ENCODE results near the gene KDSR.

The KDSR gene

GRCh38 chr18:63306819-63307550, 60.0 kb downstream of the KDSR start:
- DNase-seq (ENCODE audit: low read depth in 2 of 2) = no peak

- no peak for DNase-seq (ENCODE audit: low read depth in 2 of 2)
Observed at GRCh38 chr18:63306249-63306648, 60.8 kb downstream of the KDSR start.

GRCh38 chr18:63303547-63303946, 63.5 kb downstream of the KDSR start:
- DNase-seq (ENCODE audit: low read depth in 2 of 2) = no peak

- no peak for DNase-seq (ENCODE audit: low read depth in 2 of 2)
Observed at GRCh38 chr18:63302636-63303405, 64.2 kb downstream of the KDSR start.

GRCh38 chr18:63302220-63302619, 64.8 kb downstream of the KDSR start:
- DNase-seq (ENCODE audit: low read depth in 2 of 2) = no peak

GRCh38 chr18:63301434-63301833, 65.6 kb downstream of the KDSR start:
- DNase-seq (ENCODE audit: low read depth in 2 of 2) = no peak

GRCh38 chr18:63299837-63300745, 66.9 kb downstream of the KDSR start:
- DNase-seq (ENCODE audit: low read depth in 2 of 2) = no peak

GRCh38 chr18:63298400-63299365, 68.3 kb downstream of the KDSR start:
- DNase-seq (ENCODE audit: low read depth in 2 of 2) = no peak

- no peak for DNase-seq (ENCODE audit: low read depth in 2 of 2)
Observed at GRCh38 chr18:63297687-63298399, 69.2 kb downstream of the KDSR start.

GRCh38 chr18:63293935-63294334, 73.1 kb downstream of the KDSR start:
- DNase-seq (ENCODE audit: low read depth in 2 of 2) = no peak

GRCh38 chr18:63292831-63293683, 73.9 kb downstream of the KDSR start:
- no peak for DNase-seq (ENCODE audit: low read depth in 2 of 2)

GRCh38 chr18:63291278-63291677, 75.7 kb downstream of the KDSR start:
- DNase-seq (ENCODE audit: low read depth in 2 of 2) = no peak

- peak in 1 of 2 donors; percentile 29 for DNase-seq (ENCODE audit: low read depth in 2 of 2)
Observed at GRCh38 chr18:63290821-63291200, 76.2 kb downstream of the KDSR start.

- no peak for DNase-seq (ENCODE audit: low read depth in 2 of 2)
Observed at GRCh38 chr18:63290166-63290820, 76.7 kb downstream of the KDSR start.

GRCh38 chr18:63288311-63288710, 78.7 kb downstream of the KDSR start:
- no peak for DNase-seq (ENCODE audit: low read depth in 2 of 2)

- DNase-seq (ENCODE audit: low read depth in 2 of 2) = no peak
Observed at GRCh38 chr18:63287691-63288220, 79.2 kb downstream of the KDSR start.

GRCh38 chr18:63286926-63287325, 80.1 kb downstream of the KDSR start:
- no peak for DNase-seq (ENCODE audit: low read depth in 2 of 2)

Data from stimulated activated CD4-positive, alpha-beta T cell treated with anti-CD3 and anti-CD28 coated beads, Interleukin-1b, Interleukin-23, amount 100 ng/mL, for 4 hours (primary cell).